GM21529 (cell line): ENCODE data around the gene PRAMEF13.
"Not testable (repeated sequence)": the region's sequence is repeated elsewhere in the genome, so short reads cannot be mapped to it uniquely, and the experiment has no call there.

ENCODE experiments used
- ATAC-seq: cut with Tn5 transposase; IDR thresholded peaks from one replicate; pipeline ENCODE4 v1.9.1; 2021; ENCODE audit not compliant: unreplicated experiment

The PRAMEF13 gene

DNA sequence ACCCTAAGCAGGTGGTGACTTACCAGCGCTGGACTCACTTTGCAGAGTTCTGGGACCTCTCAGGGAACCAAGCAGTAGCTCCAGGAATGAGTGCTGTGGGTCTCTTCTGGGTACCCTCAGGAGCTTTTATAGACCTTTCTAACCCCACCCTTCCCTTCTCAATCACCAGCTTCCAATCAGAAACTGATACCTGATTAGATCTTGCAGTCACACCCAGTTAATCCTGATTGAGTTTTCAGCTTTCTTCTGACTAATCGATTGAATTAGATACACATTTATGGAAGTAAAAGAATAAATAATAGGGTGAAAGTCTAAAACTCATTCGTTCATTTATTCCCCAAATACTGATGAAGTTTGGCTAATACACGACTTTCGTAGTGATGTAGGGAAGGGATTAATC is at the start of gene PRAMEF13:
Gene PRAMEF13 (minus strand): TSS at position 101 of the 400 bp plus-strand sequence. CDS start 1,820 bp downstream, outside the sequence.
- ATAC-seq, result not testable (repeated sequence)

- ATAC-seq, result not testable (repeated sequence)
Observed at GRCh38 chr1:13247122-13247521, 45.9 kb upstream of the PRAMEF13 start.

- ATAC-seq, result not testable (repeated sequence)
Observed at GRCh38 chr1:13246554-13246871, 45.3 kb upstream of the PRAMEF13 start.

DNA sequence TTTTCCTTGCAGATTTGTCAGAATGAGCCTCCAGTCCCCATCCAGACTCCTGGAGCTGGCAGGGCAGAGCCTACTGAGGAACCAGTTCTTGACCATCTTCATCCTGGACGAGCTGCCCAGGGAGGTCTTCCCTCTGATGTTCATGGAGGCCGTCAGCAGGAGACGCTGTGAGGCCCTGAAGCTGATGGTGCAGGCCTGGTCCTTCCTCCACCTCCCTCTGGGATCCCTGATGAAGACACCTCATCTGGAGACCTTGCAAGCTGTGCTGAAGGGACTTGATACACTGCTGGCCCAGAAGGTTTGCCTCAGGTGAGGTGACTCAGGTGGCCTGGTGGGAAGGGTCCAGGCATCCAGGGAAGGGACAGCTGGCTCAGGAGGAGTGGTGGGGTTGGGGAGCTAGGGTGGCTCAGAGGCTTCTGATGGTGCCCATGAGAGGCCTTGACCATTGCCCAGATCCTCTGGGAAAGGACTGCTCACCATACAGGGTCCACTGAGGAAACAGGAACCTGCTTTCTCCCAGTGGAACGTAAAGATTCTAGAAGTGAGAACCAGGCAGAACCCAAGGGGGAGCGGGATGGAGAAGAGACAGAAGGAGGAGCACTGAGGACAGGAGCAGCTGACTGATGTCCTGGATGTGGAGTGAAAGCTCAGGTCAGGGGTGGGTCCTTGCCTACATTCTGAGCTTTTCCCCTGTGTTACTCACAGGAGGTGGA is 44.8 kb upstream of the PRAMEF13 start:
- not testable (repeated sequence) for ATAC-seq

- ATAC-seq, result not testable (repeated sequence)
Observed at GRCh38 chr1:13243536-13244263, 42.5 kb upstream of the PRAMEF13 start.

- ATAC-seq, result not testable (repeated sequence)
Observed at GRCh38 chr1:13239633-13240032, 38.4 kb upstream of the PRAMEF13 start.

- ATAC-seq, result not testable (repeated sequence)
Observed at GRCh38 chr1:13237572-13237971, 36.4 kb upstream of the PRAMEF13 start.

DNA sequence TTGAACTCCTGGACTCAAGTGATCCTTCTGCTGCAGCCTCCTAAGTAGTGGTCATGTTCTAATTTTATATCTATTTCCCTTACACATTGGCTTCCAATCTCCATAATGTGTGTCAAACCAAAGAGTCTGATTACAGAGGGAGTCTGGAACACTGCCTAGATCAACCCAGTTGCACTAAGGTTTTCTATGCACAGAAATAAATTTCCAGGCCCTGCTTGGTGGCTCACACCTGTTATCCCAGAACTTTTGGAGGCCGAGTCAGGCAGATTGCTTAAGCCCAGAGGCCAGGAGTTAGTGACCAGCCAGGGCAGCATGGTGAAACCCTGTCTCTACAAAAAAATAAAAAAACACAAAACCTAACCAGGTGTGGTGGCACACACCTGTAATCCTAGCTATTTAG is 32.8 kb upstream of the PRAMEF13 start:
- ATAC-seq, result not testable (repeated sequence)

GRCh38 chr1:13232056-13232455 is 30.8 kb upstream of the PRAMEF13 start:
- not testable (repeated sequence) for ATAC-seq

DNA sequence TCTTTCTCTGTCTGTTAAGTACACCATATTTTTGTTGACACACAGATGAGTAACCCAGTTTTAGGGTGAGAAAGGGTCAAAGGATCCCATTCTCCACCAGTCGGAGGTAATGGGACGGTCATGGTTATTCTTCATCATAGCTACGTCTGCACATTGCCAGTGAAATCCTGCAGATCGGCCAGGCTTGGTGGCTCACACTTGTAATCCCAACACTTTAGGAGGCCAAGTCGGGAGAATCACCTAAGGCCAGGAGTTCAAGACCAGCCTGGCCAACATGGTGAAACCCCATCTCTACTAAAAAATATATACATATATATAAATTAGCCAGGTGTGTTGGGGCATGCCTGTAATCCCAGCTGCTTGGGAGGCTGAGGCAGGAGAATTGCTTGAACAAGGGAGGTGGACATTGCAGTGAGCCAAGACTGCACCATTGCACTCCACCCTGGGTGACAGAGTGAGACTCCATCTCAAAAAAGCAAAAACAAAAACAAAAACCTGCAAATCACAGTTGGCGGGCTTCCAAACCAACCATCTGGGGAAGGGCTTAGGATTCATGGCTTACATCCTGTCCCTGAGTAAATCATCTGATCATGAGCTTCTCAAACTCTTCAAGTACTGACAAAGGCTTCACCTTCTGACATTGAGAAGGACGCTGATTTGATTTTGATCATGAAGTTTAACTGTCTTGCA is 30.0 kb upstream of the PRAMEF13 start:
- not testable (repeated sequence) for ATAC-seq

DNA sequence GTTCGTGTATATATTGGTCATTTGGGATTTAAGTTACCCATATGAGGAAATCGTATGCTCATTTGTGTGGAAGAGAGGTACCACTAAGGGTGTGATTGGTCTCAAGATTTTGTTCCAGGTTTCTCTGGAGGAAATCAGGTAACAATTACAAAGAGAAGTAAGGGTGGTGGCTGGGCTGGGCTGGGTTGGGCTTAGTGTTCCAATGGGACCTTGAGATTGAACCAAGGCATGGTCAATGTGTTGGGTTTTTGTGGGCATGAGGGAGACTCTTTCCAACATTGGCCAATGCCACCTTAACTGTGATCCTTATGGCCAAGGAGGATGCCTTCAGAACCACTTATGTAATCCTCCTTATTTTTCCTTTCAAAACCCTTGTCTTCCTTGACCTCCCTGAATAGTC is 29.4 kb upstream of the PRAMEF13 start:
- not testable (repeated sequence) for ATAC-seq

- not testable (repeated sequence) for ATAC-seq
Observed at GRCh38 chr1:13230096-13230495, 28.9 kb upstream of the PRAMEF13 start.

DNA sequence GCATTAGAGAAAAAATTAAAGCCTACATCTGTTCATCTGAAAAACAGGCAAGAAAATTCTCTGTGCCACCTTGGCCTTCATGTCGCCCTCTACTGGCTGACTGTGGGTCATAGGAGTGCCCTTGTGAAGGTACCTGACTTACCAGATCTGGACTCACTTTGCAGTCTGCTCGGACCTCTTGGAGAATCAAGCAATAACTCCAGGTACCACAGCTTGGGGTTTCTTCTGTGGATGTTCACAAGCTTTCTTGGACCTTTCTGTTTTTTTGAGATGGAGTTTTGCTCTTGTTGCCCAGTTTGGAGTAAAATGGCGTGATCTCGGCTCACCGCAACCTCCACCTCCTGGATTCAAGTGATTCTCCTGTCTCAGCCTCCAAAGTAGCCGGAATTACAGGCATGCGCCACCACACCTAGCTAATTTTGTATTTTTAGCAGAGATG is 27.2 kb upstream of the PRAMEF13 start:
- ATAC-seq, result no peak

GRCh38 chr1:13227271-13228055 is 26.3 kb upstream of the PRAMEF13 start:
- ATAC-seq, result not testable (repeated sequence)

GRCh38 chr1:13225675-13226204 is 24.5 kb upstream of the PRAMEF13 start, which contains the start of gene PRAMEF18:
TSS of gene PRAMEF18 (minus strand) at chr1:13226154. CDS start at chr1:13226106, 48 bp downstream.
- ATAC-seq, result not testable (repeated sequence)

DNA sequence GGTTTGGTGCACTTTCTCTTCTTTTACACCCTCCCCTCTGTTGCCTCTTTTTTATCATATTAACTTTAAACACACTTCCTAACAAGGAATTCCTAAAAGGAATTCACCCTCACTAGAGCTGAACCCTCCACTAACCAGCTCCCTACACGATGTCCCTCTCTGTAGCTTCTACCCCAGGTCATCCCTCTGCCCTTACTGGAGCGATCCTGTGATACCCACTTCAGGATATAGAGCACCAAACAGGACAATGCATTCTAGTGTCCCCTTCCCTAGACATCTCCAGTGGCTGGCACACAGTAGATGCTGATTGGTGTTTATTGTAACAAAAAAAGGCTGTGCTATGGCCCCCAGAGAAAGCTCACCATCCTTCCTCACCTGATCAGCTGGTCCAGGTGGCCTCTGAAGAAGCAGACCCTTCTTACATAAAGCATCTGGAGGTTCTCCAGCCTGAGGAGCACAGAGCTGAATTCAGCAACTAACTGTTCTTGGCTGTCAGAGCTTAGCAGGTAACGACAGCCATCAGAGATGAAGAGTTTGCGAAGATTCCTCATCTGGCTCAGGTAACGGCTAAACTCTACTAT is 23.4 kb upstream of the PRAMEF13 start:
- ATAC-seq, result no peak

DNA sequence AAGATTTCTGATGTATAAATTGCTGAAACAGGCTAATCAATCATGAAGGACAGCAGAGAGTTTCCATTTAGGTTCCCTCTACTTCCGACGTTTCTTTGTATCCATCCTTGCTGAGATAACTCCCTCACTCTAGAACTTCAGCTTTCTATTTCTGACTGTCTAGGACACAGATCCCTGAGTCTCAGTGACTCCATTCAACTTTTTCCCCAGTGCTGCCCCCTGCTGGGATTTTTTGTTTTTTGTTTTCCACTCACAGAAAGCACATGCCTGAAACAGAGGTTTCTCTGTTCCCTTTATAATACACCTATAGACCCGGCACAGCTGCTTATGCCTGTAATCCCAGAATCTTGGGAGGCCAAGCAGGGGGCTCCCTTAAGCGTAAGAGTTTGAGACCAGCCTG is 21.6 kb upstream of the PRAMEF13 start:
- ATAC-seq, result not testable (repeated sequence)

GRCh38 chr1:13219203-13219602 is 18.0 kb upstream of the PRAMEF13 start:
- not testable (repeated sequence) for ATAC-seq

DNA sequence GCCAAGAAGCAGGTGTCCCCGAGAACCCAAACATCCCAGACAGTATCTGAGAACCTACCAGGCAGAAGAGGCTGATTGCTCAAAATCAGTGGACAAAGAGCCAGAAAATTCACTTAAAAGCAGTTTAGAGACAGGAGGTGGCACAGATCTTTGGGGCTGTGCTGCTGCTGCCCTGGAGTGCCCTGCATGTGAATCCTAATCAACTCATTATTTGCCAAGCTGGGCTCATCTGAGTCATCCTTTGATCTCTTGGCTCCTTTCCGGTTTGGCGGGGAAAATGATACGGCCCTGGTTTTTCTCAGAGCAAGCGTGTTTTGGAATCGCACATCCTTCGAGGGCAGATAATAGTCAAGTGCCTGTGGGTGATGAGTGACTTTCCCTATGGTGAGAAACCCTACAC is 15.4 kb upstream of the PRAMEF13 start:
- not testable (repeated sequence) for ATAC-seq

- ATAC-seq, result not testable (repeated sequence)
Observed at GRCh38 chr1:13208712-13209111, 7.5 kb upstream of the PRAMEF13 start.
